Esophagus squamous epithelium (tissue), 4 donors: ENCODE results near the gene ATP11A.

ENCODE experiments used
- POLR2A ChIP-seq, 4 donors: fragments of 450-650 bp; IDR thresholded peaks; one replicate each; pipeline ENCODE4 v1.6.1; 2017; ENCODE audit warnings: antibody characterized with exemption in 4 of 4, mild to moderate bottlenecking in 4 of 4, moderate library complexity in 3 of 4
- TF ChIP-seq, protein P1 (sequence below), 6 experiments: fragments of 450-650 bp in 4 of 6; fragments of 200-600 bp in 2 of 6; sonication (generic) in 2 of 6; IDR thresholded peaks; one replicate each; pipeline ENCODE4 v1.5.1; 2016 to 2019; ENCODE audit warnings: antibody characterized with exemption in 6 of 6, mild to moderate bottlenecking in 4 of 6, moderate library complexity in 4 of 6

DNA sequence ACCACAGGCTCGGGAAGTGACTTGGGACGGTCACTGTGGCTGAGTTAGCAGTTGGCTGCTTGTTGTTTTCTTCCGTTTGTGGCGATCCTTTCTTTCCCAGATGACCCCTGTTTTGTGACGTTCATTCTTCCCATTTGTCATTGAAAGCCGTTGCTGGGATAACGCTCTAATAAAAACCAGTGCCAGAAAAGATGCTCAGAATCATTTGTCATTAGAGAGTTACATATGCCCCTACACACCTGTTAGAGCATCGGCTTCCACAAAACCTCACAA, 239.9 kb downstream of the ATP11A start:
- TF ChIP-seq, protein P1, sequence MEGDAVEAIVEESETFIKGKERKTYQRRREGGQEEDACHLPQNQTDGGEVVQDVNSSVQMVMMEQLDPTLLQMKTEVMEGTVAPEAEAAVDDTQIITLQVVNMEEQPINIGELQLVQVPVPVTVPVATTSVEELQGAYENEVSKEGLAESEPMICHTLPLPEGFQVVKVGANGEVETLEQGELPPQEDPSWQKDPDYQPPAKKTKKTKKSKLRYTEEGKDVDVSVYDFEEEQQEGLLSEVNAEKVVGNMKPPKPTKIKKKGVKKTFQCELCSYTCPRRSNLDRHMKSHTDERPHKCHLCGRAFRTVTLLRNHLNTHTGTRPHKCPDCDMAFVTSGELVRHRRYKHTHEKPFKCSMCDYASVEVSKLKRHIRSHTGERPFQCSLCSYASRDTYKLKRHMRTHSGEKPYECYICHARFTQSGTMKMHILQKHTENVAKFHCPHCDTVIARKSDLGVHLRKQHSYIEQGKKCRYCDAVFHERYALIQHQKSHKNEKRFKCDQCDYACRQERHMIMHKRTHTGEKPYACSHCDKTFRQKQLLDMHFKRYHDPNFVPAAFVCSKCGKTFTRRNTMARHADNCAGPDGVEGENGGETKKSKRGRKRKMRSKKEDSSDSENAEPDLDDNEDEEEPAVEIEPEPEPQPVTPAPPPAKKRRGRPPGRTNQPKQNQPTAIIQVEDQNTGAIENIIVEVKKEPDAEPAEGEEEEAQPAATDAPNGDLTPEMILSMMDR (IDR thresholded peaks at IDR 0.05): no peak
- TF ChIP-seq POLR2A (IDR thresholded peaks at IDR 0.05): no peak
